HEK293 (cell line): ENCODE measurements around the gene NEAT1.

ENCODE experiments used
- AEBP2 ChIP-seq: fragments of 450-650 bp; formaldehyde crosslinking; IDR thresholded peaks from 2 replicates; pipeline ENCODE4 v1.5.1; 2016; ENCODE audit warnings: missing biosample characterization, missing genetic modification characterization, borderline replicate concordance
- GLI4 ChIP-seq: fragments of 450-650 bp; formaldehyde crosslinking; IDR thresholded peaks from 2 replicates; pipeline ENCODE4 v1.5.1; 2016; ENCODE audit warnings: missing biosample characterization, missing genetic modification characterization
- INSM2 ChIP-seq: fragments of 450-650 bp; formaldehyde crosslinking; IDR thresholded peaks from 2 replicates; pipeline ENCODE4 v1.5.1; 2016; ENCODE audit warnings: missing biosample characterization, missing genetic modification characterization
- KLF16 ChIP-seq: fragments of 450-650 bp; formaldehyde crosslinking; IDR thresholded peaks from 2 replicates; pipeline ENCODE4 v1.5.1; 2017; ENCODE audit warnings: missing biosample characterization, missing genetic modification characterization
- KLF17 ChIP-seq: fragments of 450-650 bp; formaldehyde crosslinking; IDR thresholded peaks from 2 replicates; pipeline ENCODE4 v1.5.1; 2016; ENCODE audit warnings: missing biosample characterization, missing genetic modification characterization
- OSR2 ChIP-seq: fragments of 450-650 bp; formaldehyde crosslinking; IDR thresholded peaks from 2 replicates; pipeline ENCODE4 v1.5.1; 2016; ENCODE audit warnings: missing biosample characterization, missing genetic modification characterization
- SCRT1 ChIP-seq: fragments of 450-650 bp; formaldehyde crosslinking; IDR thresholded peaks from 2 replicates; pipeline ENCODE4 v1.5.1; 2016; ENCODE audit warnings: missing biosample characterization, missing genetic modification characterization, borderline replicate concordance
- YY2 ChIP-seq: fragments of 450-650 bp; formaldehyde crosslinking; IDR thresholded peaks from 2 replicates; pipeline ENCODE4 v1.5.1; 2016; ENCODE audit warnings: missing biosample characterization, missing genetic modification characterization
- ZBTB48 ChIP-seq: fragments of 450-650 bp; formaldehyde crosslinking; IDR thresholded peaks from 2 replicates; pipeline ENCODE4 v1.5.1; 2016; ENCODE audit warnings: missing biosample characterization, missing genetic modification characterization
- ZBTB8A ChIP-seq: fragments of 450-650 bp; formaldehyde crosslinking; IDR thresholded peaks from 2 replicates; pipeline ENCODE4 v1.5.1; 2016; ENCODE audit warnings: missing biosample characterization, missing genetic modification characterization
- ZFHX2 ChIP-seq: fragments of 450-650 bp; formaldehyde crosslinking; conservative IDR thresholded peaks from 2 replicates; pipeline ENCODE4 v1.5.1; 2016; ENCODE audit warnings: missing biosample characterization, missing genetic modification characterization
- ZNF10 ChIP-seq: fragments of 450-650 bp; formaldehyde crosslinking; IDR thresholded peaks from 2 replicates; pipeline ENCODE4 v1.5.1; 2017; ENCODE audit warnings: missing biosample characterization, missing genetic modification characterization
- ZNF121 ChIP-seq: fragments of 450-650 bp; formaldehyde crosslinking; IDR thresholded peaks from 2 replicates; pipeline ENCODE4 v1.5.1; 2016; ENCODE audit warnings: missing biosample characterization, missing genetic modification characterization
- ZNF133 ChIP-seq: fragments of 450-650 bp; formaldehyde crosslinking; IDR thresholded peaks from 2 replicates; pipeline ENCODE4 v1.5.1; 2016; ENCODE audit warnings: missing biosample characterization, missing genetic modification characterization
- ZNF148 ChIP-seq: fragments of 450-650 bp; formaldehyde crosslinking; IDR thresholded peaks from 2 replicates; pipeline ENCODE4 v1.5.0; 2017; ENCODE audit warnings: missing biosample characterization, missing genetic modification characterization, borderline replicate concordance
- ZNF19 ChIP-seq: fragments of 450-650 bp; formaldehyde crosslinking; IDR thresholded peaks from 2 replicates; pipeline ENCODE4; 2016; ENCODE audit warnings: missing biosample characterization, missing genetic modification characterization, low read depth
- ZNF449 ChIP-seq: fragments of 450-650 bp; formaldehyde crosslinking; IDR thresholded peaks from 2 replicates; pipeline ENCODE4 v1.5.1; 2017; ENCODE audit warnings: missing biosample characterization, mild to moderate bottlenecking, missing genetic modification characterization, moderate library complexity
- ZNF488 ChIP-seq: fragments of 450-650 bp; formaldehyde crosslinking; IDR thresholded peaks from 2 replicates; pipeline ENCODE4 v1.5.1; 2016; ENCODE audit warnings: missing biosample characterization, missing genetic modification characterization
- ZNF513 ChIP-seq: fragments of 450-650 bp; IDR thresholded peaks from 2 replicates; pipeline ENCODE4 v1.5.1; 2018; ENCODE audit warnings: missing biosample characterization, missing genetic modification characterization
- ZNF544 ChIP-seq: fragments of 450-650 bp; formaldehyde crosslinking; IDR thresholded peaks from 2 replicates; pipeline ENCODE4 v1.5.0; 2017; ENCODE audit warnings: missing biosample characterization, missing genetic modification characterization
- ZNF561 ChIP-seq: fragments of 450-650 bp; IDR thresholded peaks from 2 replicates; pipeline ENCODE4 v1.5.1; 2018; ENCODE audit warnings: missing biosample characterization, missing genetic modification characterization, borderline replicate concordance
- ZNF580 ChIP-seq: fragments of 450-650 bp; formaldehyde crosslinking; IDR thresholded peaks from 2 replicates; pipeline ENCODE4 v1.5.1; 2016; ENCODE audit warnings: missing biosample characterization, missing genetic modification characterization
- ZNF600 ChIP-seq: fragments of 450-650 bp; formaldehyde crosslinking; IDR thresholded peaks from 2 replicates; pipeline ENCODE4 v1.5.1; 2016; ENCODE audit warnings: missing biosample characterization, missing genetic modification characterization
- ZNF623 ChIP-seq: fragments of 450-650 bp; formaldehyde crosslinking; IDR thresholded peaks from 2 replicates; pipeline ENCODE4 v1.5.1; 2016; ENCODE audit warnings: missing biosample characterization, missing genetic modification characterization
- ZNF660 ChIP-seq: fragments of 450-650 bp; IDR thresholded peaks from 2 replicates; pipeline ENCODE4 v1.5.1; 2018; ENCODE audit warnings: missing biosample characterization, mild to moderate bottlenecking, missing genetic modification characterization
- ZNF664 ChIP-seq: fragments of 450-650 bp; formaldehyde crosslinking; IDR thresholded peaks from 2 replicates; pipeline ENCODE4 v1.5.1; 2016; ENCODE audit warnings: missing biosample characterization, missing genetic modification characterization
- ZSCAN5A ChIP-seq: fragments of 450-650 bp; formaldehyde crosslinking; IDR thresholded peaks from 2 replicates; pipeline ENCODE4 v1.5.1; 2016; ENCODE audit warnings: missing biosample characterization, missing genetic modification characterization

The NEAT1 gene

GRCh38 chr11:65425971-65426838 lies 3.6 kb downstream of the NEAT1 start (continued):
- no peak for TF ChIP-seq ZNF449
- TF ChIP-seq KLF16 (tag by site-specific recombination) = 0 out of 2 replicates have a peak, but pooled peaks have one; percentile 31
- no peak for TF ChIP-seq YY2
- TF ChIP-seq ZNF544 (tag by site-specific recombination) = no peak
- TF ChIP-seq OSR2 (tag by site-specific recombination) = no peak
- TF ChIP-seq GLI4 (tag by site-specific recombination) = no peak
- TF ChIP-seq ZNF580 (tag by site-specific recombination) = 0 out of 2 replicates have a peak, but pooled peaks have one; percentile 13
- TF ChIP-seq ZSCAN5A = no peak
- TF ChIP-seq ZNF513 (tag by site-specific recombination) = no peak
- TF ChIP-seq ZNF148 (tag by site-specific recombination) = no peak
- TF ChIP-seq AEBP2 = no peak
- TF ChIP-seq SCRT1 (tag by site-specific recombination) = no peak
- peak; percentile 55 for TF ChIP-seq ZNF600 (tag by site-specific recombination)
- no peak for TF ChIP-seq ZNF488
- no peak for TF ChIP-seq ZNF133 (tag by site-specific recombination)
- TF ChIP-seq ZNF664 (tag by site-specific recombination) = no peak
- no peak for TF ChIP-seq ZNF623 (tag by site-specific recombination)
- no peak for TF ChIP-seq ZBTB8A
- no peak for TF ChIP-seq ZNF121
- TF ChIP-seq ZFHX2 (tag by site-specific recombination) = 0 out of 2 replicates have a peak, but pooled peaks have one; percentile 14
- TF ChIP-seq ZNF660 (tag by site-specific recombination) = peak; percentile 1; the same call in 1 of the 2 replicates
- no peak for TF ChIP-seq ZBTB48 (tag by site-specific recombination)
- TF ChIP-seq ZNF561 (tag by site-specific recombination) = no peak
- TF ChIP-seq ZNF10 (tag by site-specific recombination) = no peak
- TF ChIP-seq KLF17 (tag by site-specific recombination) = 0 out of 2 replicates have a peak, but pooled peaks have one; percentile 26
- TF ChIP-seq INSM2 (tag by site-specific recombination) = peak; percentile 97
- TF ChIP-seq ZNF19 = no peak
